K562 (cell line): ENCODE data around the gene SIDT2. TPM values are rescaled to one million over a fixed set of nuclear protein-coding genes. Genes with fewer than 3 reads are reported as not detected.
A peak's percentile ranks its signal among the peaks of the same experiment; 100 is the strongest.

Experiments used
- AFF1 ChIP-seq, 2 experiments: fragments of 450-650 bp; IDR thresholded peaks; 2 replicates each; pipeline ENCODE4 v1.6.1; 2018; ENCODE audit warnings: mild to moderate bottlenecking in 2 of 2, low read depth in 1 of 2; ENCODE audit not compliant: partially characterized antibody in 2 of 2
- FUS ChIP-seq: fragments of 200-400 bp; formaldehyde crosslinking; optimal IDR thresholded peaks from 2 replicates; pipeline ENCODE3; 2017; ENCODE audit warnings: low read depth, low read length
- MCM5 ChIP-seq: fragments of 450-650 bp; IDR thresholded peaks from 2 replicates; pipeline ENCODE4 v1.6.1; 2016; ENCODE audit warnings: low read depth
- MLLT1 ChIP-seq, 2 experiments: fragments of 450-650 bp; IDR thresholded peaks; 2 replicates each; pipeline ENCODE4 v1.6.1; 2016
- MTA1 ChIP-seq: fragments of 450-650 bp; IDR thresholded peaks from 2 replicates; pipeline ENCODE4 v1.6.1; 2017; ENCODE audit warnings: borderline replicate concordance
- NRF1 ChIP-seq, 2 experiments: fragments of 450-650 bp; IDR thresholded peaks in 1 of 2; conservative IDR thresholded peaks in 1 of 2; 2 replicates each; pipeline ENCODE4 v1.6.1; 2014; ENCODE audit warnings: mild to moderate bottlenecking in 2 of 2
- polyA plus RNA-seq, 8 experiments: library from polyadenylated mRNA; depleted of rRNA in 4 of 8; stranded (reverse) in 5 of 8; unstranded in 3 of 8; fragments of >200 nt; fragmentation: Nextera tagmentation in 2 of 8; fragmentation: Illumina TruSeq in 1 of 8; extraction: Ambion mirVana in 2 of 8; extraction: Trizol in 1 of 8; gene quantifications; 2 replicates each; pipeline versions ENCODE4 v1.2.1 to v1.2.3, GENCODE V29; 2011 to 2014; ENCODE audit warnings: inconsistent platforms in 1 of 8, missing spikeins in 1 of 8
- total RNA-seq, 7 experiments: library from RNA; depleted of rRNA in 6 of 7; stranded (reverse); fragments of >200 nt in 6 of 7; fragmentation: Illumina TruSeq in 2 of 7; extraction: Trizol in 2 of 7; gene quantifications; 2 replicates each; pipeline versions ENCODE4 v1.2.1 to v1.2.3, GENCODE V29; 2011 to 2021; ENCODE audit warnings: low replicate concordance in 1 of 7

Gene SIDT2
- total and polyA plus RNA-seq, 9 of the 15 experiments (the other 6 are each of a cell fraction or from before 2014, with no cell fraction given) = 2.4 to 20.2 (median 6.5) TPM

- TF ChIP-seq AFF1 (IDR thresholded peaks at IDR 0.05; ENCODE audit: low read depth in 1 of 2, partially characterized antibody in 2 of 2) = no peak
- no peak for TF ChIP-seq MCM5
- TF ChIP-seq NRF1 (conservative IDR thresholded peaks at IDR 0.05 in 1 of 2, IDR thresholded peaks at IDR 0.05 in 1 of 2) = peak in 1 of 2 experiments; percentile 28; a peak in 1 of 4 replicates
- TF ChIP-seq MLLT1 (IDR thresholded peaks at IDR 0.05) = no peak
- no peak for TF ChIP-seq FUS
- TF ChIP-seq MTA1 = no peak
Observed at GRCh38 chr11:117143390-117143789, 35.2 kb upstream of the SIDT2 start (continued).
